A673 (cell line): Measurements from ENCODE around the gene HTR3A. TPM values are rescaled to one million over a fixed set of nuclear protein-coding genes. Genes with fewer than 3 reads are reported as not detected.

Experiments used
- BruUV-seq: library from RNA; stranded (reverse); fragments of 400-500 nt; replicated peaks from 2 replicates; lab custom pipeline; 2021; lab: Mats Ljungman, UMichigan
- CTCF ChIA-PET: fragments of 300-600 bp; sonication (Branson Sonifier 250); formaldehyde crosslinking; loops from one replicate; lab custom pipeline; 2022; ENCODE audit warnings: antibody characterized with exemption; lab: Charles Lee
- POLR2A ChIA-PET: fragments of 300-600 bp; sonication (Branson Sonifier 250); formaldehyde crosslinking; loops from one replicate; lab custom pipeline; 2022; ENCODE audit warnings: antibody characterized with exemption; ENCODE audit not compliant: low non-redundant PET; lab: Charles Lee
- DNase-seq: peaks from one replicate; pipeline ENCODE4 v3.0.0-alpha.2; 2015; ENCODE audit warnings: low spot score
- H3K27ac ChIP-seq: fragments of 200-600 bp; sonication (generic); 2 replicates; pipeline ENCODE4 v1.5.1; 2016; ENCODE audit warnings: mixed run types, low read depth, mild to moderate bottlenecking, mixed read lengths, antibody characterized with exemption, low read length; ENCODE audit not compliant: poor library complexity, severe bottlenecking
- H3K27me3 ChIP-seq: fragments of 200-600 bp; sonication (generic); replicated peaks from 2 replicates; pipeline ENCODE4 v1.6.1; 2017; ENCODE audit warnings: mixed run types, low read depth, mild to moderate bottlenecking, mixed read lengths, antibody characterized with exemption, low read length; ENCODE audit not compliant: insufficient read depth, poor library complexity
- H3K36me3 ChIP-seq: fragments of 200-600 bp; sonication (generic); 2 replicates; pipeline ENCODE4 v1.6.1; 2016; ENCODE audit warnings: mixed run types, mild to moderate bottlenecking, mixed read lengths, antibody characterized with exemption, low read length; ENCODE audit not compliant: insufficient read depth, poor library complexity, severe bottlenecking
- H3K4me1 ChIP-seq: fragments of 200-600 bp; sonication (generic); 2 replicates; pipeline ENCODE4 v1.6.1; 2017; ENCODE audit warnings: mixed run types, mild to moderate bottlenecking, mixed read lengths, antibody characterized with exemption, low read length; ENCODE audit not compliant: insufficient read depth, poor library complexity, severe bottlenecking
- H3K4me3 ChIP-seq: fragments of 200-600 bp; sonication (generic); 2 replicates; pipeline ENCODE4 v1.5.1; 2016; ENCODE audit warnings: low read depth, mixed run types, mild to moderate bottlenecking, mixed read lengths, low read length; ENCODE audit not compliant: poor library complexity, severe bottlenecking
- H3K9me3 ChIP-seq: fragments of 200-600 bp; sonication (generic); 2 replicates; pipeline ENCODE4 v1.6.1; 2016; ENCODE audit warnings: mixed run types, low read depth, mild to moderate bottlenecking, mixed read lengths, antibody characterized with exemption, low read length; ENCODE audit not compliant: poor library complexity, severe bottlenecking
- CTCF ChIP-seq: fragments of 300-800, 200-600 bp; sonication (generic); conservative IDR thresholded peaks from 2 replicates; pipeline ENCODE4 v1.5.1; 2017; ENCODE audit warnings: low read depth, mild to moderate bottlenecking, antibody characterized with exemption, low read length, moderate library complexity, mixed read lengths
- EZH2 ChIP-seq: fragments of 200-600 bp; sonication (generic); IDR thresholded peaks from 2 replicates; pipeline ENCODE4 v1.6.1; 2017; ENCODE audit warnings: borderline replicate concordance, low read depth, mild to moderate bottlenecking, mixed read lengths, antibody characterized with exemption, low read length; ENCODE audit not compliant: poor library complexity, severe bottlenecking
- intact Hi-C: fragments of 100-400 bp; cut with micrococcal nuclease; formaldehyde crosslinking; loops from one replicate; pipeline ENCODE4 v1.10.0; 2022; ENCODE audit not compliant: unreplicated experiment
- total RNA-seq: library from RNA; stranded (reverse); gene quantifications from 2 replicates; pipeline ENCODE4 v1.2.3, GENCODE V29; 2021

Gene HTR3A
- total RNA-seq, 1 experiment from 2014 or later = not detected

DNA sequence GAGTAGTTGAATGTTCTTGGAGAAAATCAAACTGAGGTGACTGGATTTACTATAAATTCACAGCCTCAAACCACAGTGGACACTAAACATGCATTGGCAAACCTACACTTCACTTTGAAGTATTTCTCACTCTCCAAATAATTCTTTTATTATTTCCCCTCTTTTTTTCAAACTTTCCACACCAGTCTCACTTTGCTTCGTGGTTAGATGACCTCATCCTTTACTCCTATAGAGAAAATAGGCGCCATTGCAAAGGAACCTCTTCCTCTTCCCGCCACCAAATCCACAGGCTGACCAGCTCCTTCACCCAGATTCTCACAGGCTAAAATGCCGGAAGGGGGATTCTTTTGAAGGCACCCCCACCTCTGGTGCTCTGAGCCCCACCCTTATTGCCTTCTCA is 33.4 kb downstream of the HTR3A start:
- BruUV-seq = no TSS peak
- CTCF ChIA-PET = no interaction called here
- H3K4me1 ChIP-seq = no peaks in the 10 kb centered on the region

GRCh38 chr11:114010931-114011330 is 36.0 kb downstream of the HTR3A start:
- CTCF ChIA-PET = no interaction called here

More for the DNA sequence above, 33.4 kb downstream of the HTR3A start:
- H3K9me3 ChIP-seq = no peaks in the 10 kb centered on the region
- H3K36me3 ChIP-seq = no peaks in the 10 kb centered on the region
- TF ChIP-seq EZH2 (no peak), CTCF (no peak)
- no peak overlapping the region for H3K27ac ChIP-seq
- POLR2A ChIA-PET = no interaction called here
- H3K27me3 ChIP-seq = peaks cover 9% of the 10 kb centered on the region
- H3K4me3 ChIP-seq = no peak overlapping the region
- intact Hi-C loops = no loop called here
- DNase-seq = no peak

GRCh38 chr11:114011443-114011842 is 36.5 kb downstream of the HTR3A start:
- POLR2A ChIA-PET = no interaction called here
- H3K9me3 ChIP-seq = no peaks in the 10 kb centered on the region
- H3K4me1 ChIP-seq = no peaks in the 10 kb centered on the region
- TF ChIP-seq EZH2 (no peak), CTCF (no peak)
- no peak overlapping the region for H3K4me3 ChIP-seq
- CTCF ChIA-PET = no interaction called here
- H3K36me3 ChIP-seq = no peaks in the 10 kb centered on the region
- DNase-seq = no peak
- intact Hi-C loops = no loop called here
- H3K27me3 ChIP-seq = peaks cover 3% of the 10 kb centered on the region
- no TSS peak for BruUV-seq
- no peak overlapping the region for H3K27ac ChIP-seq

More at GRCh38 chr11:114010931-114011330, 36.0 kb downstream of the HTR3A start:
- Histone ChIP-seq H3K27me3 (peaks cover 3% of the 10 kb centered on the region), H3K4me1 (no peaks in the 10 kb centered on the region), H3K4me3 (no peak overlapping the region), H3K9me3 (no peaks in the 10 kb centered on the region), H3K27ac (no peak overlapping the region), H3K36me3 (no peaks in the 10 kb centered on the region)
- intact Hi-C loops = no loop called here
- no TSS peak for BruUV-seq
- DNase-seq = no peak
- TF ChIP-seq EZH2 = no peak
- TF ChIP-seq CTCF = no peak
- POLR2A ChIA-PET = no interaction called here
